Activated CD4-positive, alpha-beta T cell treated with anti-CD3 and anti-CD28 coated beads, Interleukin-10, Interleukin-2, amounts not matched to agents 100 ng/mL and 50 ng/mL, durations not matched to agents 16 hours and 8 hours (primary cell): Measurements from ENCODE around the gene SH2D2A.
A peak's percentile ranks its signal among the peaks of the same experiment; 100 is the strongest.

Experiments
- DNase-seq: peaks from one replicate; pipeline ENCODE4 v3.0.0-alpha.2; 2020

Gene SH2D2A

GRCh38 chr1:156847591-156848460, 31.2 kb upstream of the SH2D2A start:
- DNase-seq, result no peak

GRCh38 chr1:156846643-156847042, 30.0 kb upstream of the SH2D2A start:
- DNase-seq, result no peak

GRCh38 chr1:156845953-156846545, 29.4 kb upstream of the SH2D2A start:
- no peak for DNase-seq

- no peak for DNase-seq
Observed at GRCh38 chr1:156845055-156845952, 28.7 kb upstream of the SH2D2A start.

GRCh38 chr1:156844638-156845037, 28.0 kb upstream of the SH2D2A start:
- no peak for DNase-seq

GRCh38 chr1:156844102-156844501, 27.5 kb upstream of the SH2D2A start:
- DNase-seq, result no peak

- no peak for DNase-seq
Observed at GRCh38 chr1:156842618-156843300, 26.1 kb upstream of the SH2D2A start.

DNA sequence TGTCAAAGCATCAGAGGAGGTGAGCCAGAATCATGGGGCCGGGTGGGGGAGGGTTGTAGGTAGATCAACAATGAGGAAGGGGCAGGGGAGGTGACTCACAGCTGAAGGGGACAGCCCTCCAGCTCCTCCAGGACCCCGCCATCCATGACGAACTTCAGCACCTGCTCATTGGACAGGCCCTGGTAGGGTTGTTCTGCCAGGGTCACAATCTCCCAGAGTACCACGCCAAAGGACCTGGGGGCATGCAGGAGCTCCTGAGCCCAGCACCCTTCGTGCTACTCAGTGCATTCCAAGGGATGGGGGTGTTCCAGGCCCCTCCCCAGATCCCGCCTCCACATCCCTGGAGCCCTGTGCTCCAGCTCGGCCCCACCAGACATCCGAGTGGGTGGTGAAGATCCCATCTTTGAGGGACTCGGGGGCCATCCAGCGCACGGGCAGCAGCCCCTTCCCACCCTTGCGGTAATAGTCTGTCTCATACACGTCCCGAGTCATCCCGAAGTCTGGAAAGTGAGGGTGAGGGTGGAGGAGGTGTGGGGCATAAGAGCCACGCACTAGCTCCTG, 24.7 kb upstream of the SH2D2A start:
- no peak for DNase-seq

GRCh38 chr1:156840898-156841279, 24.2 kb upstream of the SH2D2A start:
- no peak for DNase-seq

DNA sequence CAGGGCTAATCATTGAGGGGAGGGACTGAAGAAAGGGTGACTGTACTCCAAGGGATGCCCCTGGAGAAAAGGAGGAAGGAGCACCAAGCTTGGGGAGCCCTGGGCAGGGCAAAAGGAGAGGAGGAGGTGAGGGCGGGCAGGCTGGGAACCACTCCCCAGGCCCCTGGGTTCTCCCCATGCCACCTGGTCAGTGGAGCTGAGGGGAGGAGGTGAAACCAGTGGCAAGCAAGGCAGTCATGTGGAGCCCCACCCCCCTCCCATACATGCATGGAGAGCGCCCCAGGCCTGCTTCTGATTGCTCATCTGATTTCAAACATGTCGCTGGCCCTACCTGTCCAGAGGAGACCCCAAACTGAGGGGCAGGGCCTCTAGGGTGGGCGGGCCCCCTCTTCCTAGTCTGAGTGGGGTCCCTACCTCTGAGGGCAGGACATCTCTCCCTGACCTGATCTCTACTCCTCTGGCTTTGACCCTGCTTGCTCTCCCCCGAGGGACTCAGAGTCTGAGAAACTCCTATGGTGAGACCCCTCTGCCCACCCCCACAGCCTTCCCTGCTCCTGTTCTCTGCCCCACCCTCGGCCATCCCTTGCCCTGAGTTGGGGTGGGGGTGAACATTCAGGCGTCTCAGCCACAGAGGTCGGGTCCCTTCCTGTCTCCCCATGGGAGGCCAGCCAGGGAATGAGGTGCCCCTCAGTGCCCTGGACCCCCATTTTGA, 23.7 kb upstream of the SH2D2A start:
- DNase-seq, result no peak

GRCh38 chr1:156839426-156840109, 22.9 kb upstream of the SH2D2A start:
- DNase-seq, result no peak

- peak; percentile 44 for DNase-seq
Observed at GRCh38 chr1:156838972-156839371, 22.3 kb upstream of the SH2D2A start.

- no peak for DNase-seq
Observed at GRCh38 chr1:156836892-156837291, 20.2 kb upstream of the SH2D2A start.

DNA sequence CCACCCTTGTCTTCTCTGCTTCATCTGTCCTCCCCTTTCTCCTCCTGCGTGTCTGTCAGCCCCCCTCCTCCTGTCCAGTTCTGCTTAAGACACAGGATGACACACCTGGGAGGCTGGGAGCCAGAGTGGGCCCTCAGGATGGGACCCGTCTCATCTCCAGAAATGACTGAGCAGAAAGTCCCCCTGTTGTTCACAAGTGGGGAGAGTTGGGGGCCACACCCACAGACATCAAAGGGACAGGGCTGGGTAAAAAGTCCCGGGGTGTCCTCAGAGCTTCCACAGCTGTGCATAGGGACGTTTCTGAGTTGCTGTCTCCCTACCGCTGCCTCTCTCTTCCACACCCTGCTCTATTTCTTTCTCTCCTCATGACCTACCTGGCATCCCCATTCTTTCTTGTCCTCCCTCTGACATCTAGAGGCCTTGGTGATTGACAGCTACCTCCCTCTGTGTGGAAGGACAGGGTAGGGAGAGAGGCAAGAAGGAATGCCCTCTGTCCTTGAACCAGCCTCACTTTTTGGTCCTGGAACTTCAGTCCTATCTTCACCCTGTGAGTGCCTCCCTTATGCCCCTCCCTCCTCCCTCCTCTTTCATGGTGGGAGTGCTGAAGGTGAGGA, 19.5 kb upstream of the SH2D2A start:
- DNase-seq, result peak; percentile 63

DNA sequence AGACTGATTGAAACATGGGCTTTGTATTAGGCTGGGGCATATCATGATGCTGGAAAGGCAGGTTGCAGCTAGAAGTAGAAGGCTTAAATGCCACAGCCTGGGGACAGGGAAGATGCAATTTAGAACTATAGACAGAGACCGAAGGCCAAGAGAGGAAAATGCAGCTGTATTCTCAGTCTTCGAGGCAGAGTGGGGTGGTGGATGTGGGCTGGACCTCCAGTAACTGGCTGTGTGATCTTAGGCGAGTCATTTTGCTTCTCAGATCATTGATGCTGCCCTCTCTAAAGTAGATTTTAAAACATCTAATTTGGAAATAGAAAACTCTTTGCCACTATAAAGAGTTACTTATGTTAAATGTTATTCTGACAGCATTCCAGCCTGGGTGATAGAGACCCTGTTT, 17.7 kb upstream of the SH2D2A start:
- DNase-seq, result no peak

- no peak for DNase-seq
Observed at GRCh38 chr1:156833603-156834002, 17.0 kb upstream of the SH2D2A start.

DNA sequence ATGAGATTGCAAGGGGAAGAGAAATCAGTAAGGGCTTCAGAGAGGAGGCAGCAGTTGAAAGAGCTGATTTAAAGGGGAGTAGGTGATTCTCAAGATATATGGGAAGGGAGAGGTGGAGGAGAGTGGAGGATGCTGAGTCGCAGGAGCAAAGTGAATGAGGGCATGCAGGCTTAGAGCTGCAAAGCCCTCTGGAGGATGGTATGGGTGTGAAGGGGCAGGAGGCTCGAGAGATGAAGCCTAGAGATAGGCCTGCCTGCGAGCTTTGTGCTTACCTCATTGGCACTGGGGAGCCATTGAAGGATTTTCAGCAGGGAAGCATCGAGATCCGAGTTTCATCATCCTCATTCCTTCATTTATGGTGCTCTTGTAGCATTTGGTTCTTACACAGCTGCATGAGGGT, 15.8 kb upstream of the SH2D2A start:
- no peak for DNase-seq

DNA sequence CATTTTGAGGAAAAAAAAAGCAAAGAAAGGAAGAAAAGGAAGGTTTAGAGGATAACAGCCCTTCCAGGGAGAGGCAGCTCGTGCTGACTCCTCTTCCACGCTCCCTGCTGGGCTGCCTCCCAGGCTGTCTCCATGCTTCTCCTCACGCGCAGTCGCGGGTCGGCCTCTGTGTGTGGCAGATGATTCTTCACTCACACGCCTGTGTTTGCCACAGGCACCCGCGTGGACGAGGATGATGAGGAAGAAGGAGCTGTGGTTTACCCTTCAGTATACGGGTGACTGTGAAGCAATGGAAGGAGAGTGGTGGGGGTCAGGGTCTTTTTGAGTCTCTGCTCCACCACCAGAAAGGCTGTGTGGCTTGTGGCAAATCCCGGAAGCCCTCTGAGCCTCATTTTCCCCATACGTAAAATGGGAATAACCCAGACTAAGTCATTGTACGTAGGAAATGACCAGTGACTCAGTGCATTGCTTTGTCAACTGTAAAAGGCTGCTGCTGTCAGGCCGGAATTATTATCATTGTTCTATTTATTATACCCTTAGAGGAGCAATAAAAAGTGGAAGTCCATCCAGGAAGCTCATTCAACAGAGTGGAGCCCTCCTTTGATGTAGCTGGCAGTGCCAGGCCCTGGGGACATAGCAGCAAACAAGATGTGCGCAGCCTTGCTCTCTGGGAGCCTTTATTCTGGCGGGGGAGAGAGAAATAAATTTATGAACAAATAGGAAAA, 11.9 kb upstream of the SH2D2A start:
- no peak for DNase-seq

- no peak for DNase-seq
Observed at GRCh38 chr1:156826630-156827029, 10.0 kb upstream of the SH2D2A start.

- no peak for DNase-seq
Observed at GRCh38 chr1:156823210-156823790, 6.7 kb upstream of the SH2D2A start.
